IMR-90 (cell line): ENCODE results near the gene PSPH. TPM values are rescaled to one million over a fixed set of nuclear protein-coding genes. Genes with fewer than 3 reads are reported as not detected.

Experiments used
- ATAC-seq: fragments of 200-7000 bp; cut with Tn5 transposase; 2 replicates; pipeline ENCODE4 v1.9.1; 2020; ENCODE audit warnings: low read depth, mild to moderate bottlenecking, moderate library complexity
- BruUV-seq: library from RNA; stranded (reverse); fragments of 400-500 nt; replicated peaks from 2 replicates; lab custom pipeline; 2021; lab: Mats Ljungman, UMichigan
- CTCF ChIA-PET: fragments of 300-600 bp; formaldehyde crosslinking; extraction: SDS; loops from one replicate; lab custom pipeline; 2021; ENCODE audit warnings: antibody characterized with exemption; lab: Yijun Ruan, JAX
- POLR2A ChIA-PET: fragments of 300-600 bp; sonication (Branson Sonifier 250); formaldehyde crosslinking; loops from one replicate; lab custom pipeline; 2022; ENCODE audit warnings: antibody characterized with exemption; ENCODE audit not compliant: unreplicated experiment; lab: Charles Lee
- DNase-seq: peaks from one replicate; pipeline ENCODE4 v3.0.0; 2013
- H2AFZ ChIP-seq: replicated peaks from 2 replicates; pipeline ENCODE3; 2013; ENCODE audit warnings: low read length, mild to moderate bottlenecking; ENCODE audit not compliant: poor library complexity
- H2AK5ac ChIP-seq: 2 replicates; pipeline ENCODE4 v1.6.1; 2013; ENCODE audit warnings: low read depth, low read length, inconsistent platforms
- H2AK9ac ChIP-seq: replicated peaks from 2 replicates; pipeline ENCODE3; 2013; ENCODE audit warnings: mild to moderate bottlenecking, low read depth, low read length, moderate library complexity; ENCODE audit not compliant: poor library complexity
- H2BK120ac ChIP-seq: 2 replicates; pipeline ENCODE4 v1.6.1; 2013; ENCODE audit warnings: low read depth, low read length, inconsistent platforms
- H2BK15ac ChIP-seq: 3 replicates; pipeline ENCODE4 v1.6.1; 2013; ENCODE audit warnings: low read depth, low read length, inconsistent platforms
- H2BK20ac ChIP-seq: 2 replicates; pipeline ENCODE4 v1.6.1; 2013; ENCODE audit warnings: low read depth, mild to moderate bottlenecking, inconsistent platforms, low read length, moderate library complexity
- H2BK5ac ChIP-seq: 2 replicates; pipeline ENCODE4 v1.6.1; 2013; ENCODE audit warnings: mild to moderate bottlenecking, low read depth, low read length, inconsistent platforms; ENCODE audit not compliant: poor library complexity, severe bottlenecking
- H3K14ac ChIP-seq: replicated peaks from 2 replicates; pipeline ENCODE4 v1.6.1; 2013; ENCODE audit warnings: low read depth, low read length, inconsistent platforms
- H3K18ac ChIP-seq: 2 replicates; pipeline ENCODE4 v1.6.1; 2013; ENCODE audit warnings: low read depth, low read length, control low read depth
- H3K23ac ChIP-seq: 2 replicates; pipeline ENCODE4 v1.6.1; 2013; ENCODE audit warnings: low read depth, low read length, inconsistent platforms
- H3K27ac ChIP-seq: 2 replicates; pipeline ENCODE4 v1.5.1; 2013; ENCODE audit warnings: mild to moderate bottlenecking, control low read depth, low read length; ENCODE audit not compliant: insufficient read depth
- H3K27me3 ChIP-seq: 2 replicates; pipeline ENCODE4 v1.6.1; 2013; ENCODE audit warnings: low read length; ENCODE audit not compliant: control insufficient read depth, insufficient read depth
- H3K36me3 ChIP-seq: 2 replicates; pipeline ENCODE4 v1.6.1; 2013; ENCODE audit warnings: low read length, mixed read lengths; ENCODE audit not compliant: control insufficient read depth, insufficient read depth
- H3K4ac ChIP-seq: 2 replicates; pipeline ENCODE4 v1.6.1; 2013; ENCODE audit warnings: low read depth, low read length, inconsistent platforms
- H3K4me1 ChIP-seq: 2 replicates; pipeline ENCODE4 v1.6.1; 2013; ENCODE audit warnings: low read length, mixed read lengths; ENCODE audit not compliant: control insufficient read depth, insufficient read depth
- H3K4me2 ChIP-seq: 2 replicates; pipeline ENCODE4 v1.6.1; 2013; ENCODE audit warnings: low read depth, mild to moderate bottlenecking, control low read depth, low read length, moderate library complexity
- H3K4me3 ChIP-seq: 2 replicates; pipeline ENCODE4 v1.5.1; 2013; ENCODE audit warnings: low read depth, mild to moderate bottlenecking, control low read depth, low read length, moderate library complexity; ENCODE audit not compliant: insufficient read depth
- H3K56ac ChIP-seq: 2 replicates; pipeline ENCODE4 v1.6.1; 2013; ENCODE audit warnings: low read length, inconsistent platforms; ENCODE audit not compliant: insufficient read depth; ENCODE audit errors: extremely low read depth
- H3K79me1 ChIP-seq, 2 experiments: 2 replicates each; pipeline ENCODE4 v1.6.1; 2013; ENCODE audit warnings: low read length in 2 of 2, inconsistent platforms in 1 of 2, low read depth in 1 of 2
- H3K9ac ChIP-seq: 2 replicates; pipeline ENCODE4 v1.6.1; 2013; ENCODE audit warnings: low read depth, low read length, control low read depth
- H3K9me1 ChIP-seq: 2 replicates; pipeline ENCODE4 v1.6.1; 2013; ENCODE audit warnings: low read length, inconsistent platforms; ENCODE audit not compliant: insufficient read depth
- H3K9me3 ChIP-seq: 2 replicates; pipeline ENCODE4 v1.6.1; 2013; ENCODE audit warnings: low read length; ENCODE audit not compliant: control insufficient read depth, insufficient read depth
- H4K20me1 ChIP-seq: 2 replicates; pipeline ENCODE4 v1.6.1; 2013; ENCODE audit warnings: low read length, inconsistent platforms; ENCODE audit not compliant: insufficient read depth
- H4K5ac ChIP-seq: 2 replicates; pipeline ENCODE4 v1.6.1; 2013; ENCODE audit warnings: mild to moderate bottlenecking, low read depth, low read length, control low read depth
- H4K8ac ChIP-seq, 2 experiments: 2 replicates each; pipeline ENCODE4 v1.6.1; 2013; ENCODE audit warnings: low read depth in 2 of 2, low read length in 2 of 2, control low read depth in 1 of 2, inconsistent platforms in 1 of 2
- H4K91ac ChIP-seq: 2 replicates; pipeline ENCODE4 v1.6.1; 2013; ENCODE audit warnings: low read depth, low read length, inconsistent platforms; ENCODE audit not compliant: insufficient read depth
- CEBPB ChIP-seq: IDR thresholded peaks from 2 replicates; pipeline ENCODE4 v1.6.1; 2012; ENCODE audit warnings: low read depth, low read length, improper control_type of control experiment
- MAFK ChIP-seq: IDR thresholded peaks from 2 replicates; pipeline ENCODE4 v1.6.1; 2012; ENCODE audit warnings: low read depth, low read length, improper control_type of control experiment
- MXI1 ChIP-seq: IDR thresholded peaks from 2 replicates; pipeline ENCODE4 v1.6.1; 2012; ENCODE audit warnings: low read depth, mild to moderate bottlenecking, low read length, moderate library complexity, borderline replicate concordance
- RAD21 ChIP-seq: IDR thresholded peaks from 2 replicates; pipeline ENCODE4 v1.6.1; 2012; ENCODE audit warnings: low read length, improper control_type of control experiment
- RFX5 ChIP-seq: IDR thresholded peaks from 2 replicates; pipeline ENCODE4 v1.8.0; 2012; ENCODE audit warnings: low read depth, mild to moderate bottlenecking, low read length, moderate library complexity
- WGBS, 2 experiments: methylation state at CpG; one replicate each; pipeline versions ENCODE4 v1.1.5 to v1.1.7; 2013; ENCODE audit warnings: missing lambda C conversion rate in 2 of 2; ENCODE audit not compliant: insufficient read length in 1 of 2; ENCODE audit errors: extremely low coverage in 2 of 2; 5-methylcytosine and 5-hydroxymethylcytosine counted together
- dilution Hi-C: fragments of 300-500 bp; cut with HindIII; formaldehyde crosslinking; loops from one replicate; pipeline ENCODE4 v1.14.3; 2018; ENCODE audit warnings: low sequenced_read_pairs; ENCODE audit not compliant: unreplicated experiment
- in situ Hi-C: fragments of 300-500 bp; cut with MboI; formaldehyde crosslinking; loops from 3 replicates; pipeline ENCODE4 v1.14.3; 2019; ENCODE audit warnings: low sequenced_read_pairs, inconsistent platforms, mixed read lengths
- intact Hi-C: fragments of 100-400 bp; cut with micrococcal nuclease; formaldehyde crosslinking; loops from 2 replicates; pipeline ENCODE4 v1.10.0; 2022
- polyA plus RNA-seq, 3 experiments: library from polyadenylated mRNA; depleted of rRNA; stranded (reverse); fragments of >200 nt; gene quantifications; 2 replicates each; pipeline ENCODE4 v1.2.3, GENCODE V29; 2012; ENCODE audit warnings: low replicate concordance in 1 of 3
- total RNA-seq: library from RNA; depleted of rRNA; stranded (reverse); fragments of >200 nt; gene quantifications from 2 replicates; pipeline ENCODE4 v1.2.3, GENCODE V29; 2012

Gene PSPH
- total and polyA plus RNA-seq, 2 of the 4 experiments (the other 2 are of a cell fraction), result 31.8 to 48.4 TPM

GRCh38 chr7:56077681-56078080 lies 26.4 kb upstream of the PSPH start:
- Histone ChIP-seq H3K9me3 (no peaks in the 10 kb centered on the region), H2BK20ac (no peak overlapping the region), H3K27me3 (no peaks in the 10 kb centered on the region), H3K18ac (no peak overlapping the region), H2BK120ac (no peak overlapping the region), H3K23ac (no peak overlapping the region), H3K79me1 (no peaks in the 10 kb centered on the region), H3K27ac (no peak overlapping the region), H4K20me1 (no peaks in the 10 kb centered on the region), H3K56ac (no peak overlapping the region), H4K91ac (no peak overlapping the region), H2BK5ac (no peak overlapping the region), H2AFZ (no peak overlapping the region), H3K4me2 (no peak overlapping the region), H3K36me3 (peaks cover 28% of the 10 kb centered on the region), H4K8ac (no peak overlapping the region), H2BK15ac (no peak overlapping the region), H2AK9ac (no peak overlapping the region), H3K4ac (no peak overlapping the region), H3K14ac (no peak overlapping the region), H3K9me1 (no peaks in the 10 kb centered on the region), H3K4me3 (no peak overlapping the region), H4K5ac (no peak overlapping the region), H2AK5ac (no peak overlapping the region), H3K4me1 (peaks cover 11% of the 10 kb centered on the region), H3K9ac (no peak overlapping the region)
- no TSS peak for BruUV-seq
- dilution Hi-C loops (no loop called here), intact Hi-C loops (no loop called here), in situ Hi-C loops (loop anchor here (10.0 to 25.0 kb wide), 3 partner anchors 433 to 1315 kb away; partner anchors contain the start of gene SEC61G)
- no CpG with 5 or more reads among the region's 3 CpGs for WGBS, 2 experiments
- ATAC-seq (no peak), DNase-seq (no peak)
- CTCF ChIA-PET, result no interaction called here
- no peak for TF ChIP-seq MXI1
- no peak for TF ChIP-seq MAFK
- TF ChIP-seq RFX5, result no peak
- TF ChIP-seq RAD21, result no peak
- no peak for TF ChIP-seq CEBPB
- POLR2A ChIA-PET, result no interaction called here
